OCI-LY3 (cell line): ENCODE results near the gene OR4E2.

Experiments
- CTCF ChIP-seq: fragments of 200-600, 300-600 bp; sonication (generic); IDR thresholded peaks from 2 replicates; pipeline ENCODE4 v1.5.1; 2014; ENCODE audit warnings: antibody characterized with exemption, low read length, low read depth
- EZH2phosphoT487 ChIP-seq: fragments of 200-600 bp; shearing (Covaris generic); IDR thresholded peaks from 2 replicates; pipeline ENCODE4 v1.6.1; 2018; ENCODE audit warnings: antibody characterized with exemption, mixed run types, low read depth

GRCh38 chr14:21673718-21674117, 20.1 kb downstream of the OR4E2 start, which contains the start of gene OR4E1:
- TF ChIP-seq CTCF, result no peak
- no peak for TF ChIP-seq EZH2phosphoT487
